ENCODE results near the gene TTC39C. TPM values are rescaled to one million over a fixed set of nuclear protein-coding genes. Genes with fewer than 3 reads are reported as not detected.
"Not testable (repeated sequence)": the region's sequence is repeated elsewhere in the genome, so short reads cannot be mapped to it uniquely, and the experiment has no call there.

The TTC39C gene
- total and polyA plus RNA-seq, 2 experiments from 2014 or later = 69.4 to 136 TPM

- no peak for TF ChIP-seq ZNF462 (CRISPR knock-in tag; IDR thresholded peaks at IDR 0.05)
- no peak for TF ChIP-seq EZH2 (IDR thresholded peaks at IDR 0.05; ENCODE audit: low read depth, unreplicated experiment)
- TF ChIP-seq ZNF114 (CRISPR knock-in tag; IDR thresholded peaks at IDR 0.05) = no peak
Measured at GRCh38 chr18:24027156-24027827, 12.7 kb downstream of the TTC39C start (continued).

GRCh38 chr18:24028946-24029345, 14.4 kb downstream of the TTC39C start:
- H3K27me3 Mint-ChIP-seq (ENCODE audit: insufficient read depth, low read depth, poor library complexity); H3K27me3 ChIP-seq (ENCODE audit: insufficient read depth); H3K9me2 ChIP-seq (ENCODE audit: insufficient read depth); H3K9me3 Mint-ChIP-seq; H3K36me3 ChIP-seq (ENCODE audit: insufficient read depth); H3F3A ChIP-seq (replicated peaks; ENCODE audit: low read depth); H3K27ac Mint-ChIP-seq; H2AFZ ChIP-seq; H3K4me3 Mint-ChIP-seq; H3K4me3 ChIP-seq; DNase-seq (ENCODE audit: low spot score); H3K36me3 Mint-ChIP-seq (ENCODE audit: low read depth); ATAC-seq: not testable (repeated sequence)
- 0 out of 2 replicates have a peak overlapping the region, but pooled peaks have one; percentile 25 for H3K4me2 ChIP-seq
- peaks cover 100% of the 10 kb centered on the region for H3K79me2 ChIP-seq (replicated peaks; ENCODE audit: insufficient read depth)
- H3K27ac ChIP-seq (ENCODE audit: low read depth) = peak overlapping the region; percentile 67; the same call in 1 of the 2 replicates
- peaks cover 42% of the 10 kb centered on the region for H4K20me1 ChIP-seq (replicated peaks; ENCODE audit: insufficient read depth)
- H3K4me1 ChIP-seq (ENCODE audit: insufficient read depth) = peaks cover 54% of the 10 kb centered on the region
- H3K4me1 Mint-ChIP-seq = peaks cover 23% of the 10 kb centered on the region

- Mint-ChIP-seq H3K4me1 (peaks cover 21% of the 10 kb centered on the region), H3K27ac (no peak overlapping the region), H3K9me3 (no peaks in the 10 kb centered on the region), H3K27me3 (ENCODE audit: insufficient read depth, low read depth, poor library complexity) (no peaks in the 10 kb centered on the region), H3K36me3 (ENCODE audit: low read depth) (no peaks in the 10 kb centered on the region), H3K4me3 (no peak overlapping the region)
- Histone ChIP-seq H3K79me2 (replicated peaks; ENCODE audit: insufficient read depth) (peaks cover 100% of the 10 kb centered on the region), H4K20me1 (replicated peaks; ENCODE audit: insufficient read depth) (peaks cover 40% of the 10 kb centered on the region), H3K4me3 (no peak overlapping the region), H3K36me3 (ENCODE audit: insufficient read depth) (no peaks in the 10 kb centered on the region), H2AFZ (no peak overlapping the region), H3K4me2 (no peak overlapping the region), H3K9me2 (ENCODE audit: insufficient read depth) (no peaks in the 10 kb centered on the region), H3K27me3 (ENCODE audit: insufficient read depth) (no peaks in the 10 kb centered on the region), H3F3A (replicated peaks; ENCODE audit: low read depth) (no peaks in the 10 kb centered on the region; the same call in 1 of the 2 replicates), H3K4me1 (ENCODE audit: insufficient read depth) (peaks cover 37% of the 10 kb centered on the region), H3K27ac (ENCODE audit: low read depth) (peak overlapping the region; percentile 23; the same call in 1 of the 2 replicates)
- ATAC-seq (no peak), DNase-seq (ENCODE audit: low spot score) (no peak)
- no peak for TF ChIP-seq ZNF462 (CRISPR knock-in tag; IDR thresholded peaks at IDR 0.05)
Measured at GRCh38 chr18:24031318-24031717, 16.8 kb downstream of the TTC39C start.

Measured in GM23338 (cell line).